CD4-positive, alpha-beta memory T cell (primary cell): ENCODE data around the gene PERM1. TPM values are rescaled to one million over a fixed set of nuclear protein-coding genes. Genes with fewer than 3 reads are reported as not detected.
A peak's percentile ranks its signal among the peaks of the same experiment; 100 is the strongest.
"Not testable (repeated sequence)": the region's sequence is repeated elsewhere in the genome, so short reads cannot be mapped to it uniquely, and the experiment has no call there.

Experiments used
- CTCF ChIA-PET: fragments of 350-600 bp; sonication (Branson Sonifier 250); formaldehyde crosslinking; loops from one replicate; lab custom pipeline; 2021; ENCODE audit warnings: inconsistent platforms; ENCODE audit not compliant: partially characterized antibody; lab: Charles Lee
- POLR2A ChIA-PET: fragments of 350-600 bp; sonication (Branson Sonifier 250); formaldehyde crosslinking; loops from one replicate; lab custom pipeline; 2021; ENCODE audit not compliant: partially characterized antibody; lab: Charles Lee
- DNase-seq, 5 donors: peaks; one replicate each; pipeline versions ENCODE4 v3.0.0 to v3.0.0-alpha.2; 2020 to 2022; ENCODE audit warnings: mixed read lengths in 1 of 5
- H3K27ac ChIP-seq: one replicate; pipeline ENCODE4 v1.7.0; 2013; ENCODE audit warnings: low read depth, low read length
- H3K27me3 ChIP-seq: 2 replicates; pipeline ENCODE4 v1.7.0; 2013; ENCODE audit warnings: mild to moderate bottlenecking, low read length, moderate library complexity; ENCODE audit not compliant: insufficient read depth
- H3K36me3 ChIP-seq: 2 replicates; pipeline ENCODE4 v1.7.0; 2013; ENCODE audit warnings: mild to moderate bottlenecking, low read length, moderate library complexity; ENCODE audit not compliant: insufficient read depth
- H3K4me1 ChIP-seq: 2 replicates; pipeline ENCODE4 v1.7.0; 2013; ENCODE audit warnings: mild to moderate bottlenecking, low read length, moderate library complexity; ENCODE audit not compliant: insufficient read depth
- H3K4me3 ChIP-seq, 2 donors: one replicate each; pipeline ENCODE4 v1.7.0; 2013; ENCODE audit warnings: low read length in 2 of 2, mild to moderate bottlenecking in 1 of 2
- H3K9me3 ChIP-seq, 2 donors: one replicate each; pipeline ENCODE4 v1.7.0; 2013; ENCODE audit warnings: low read length in 2 of 2, control low read depth in 1 of 2; ENCODE audit not compliant: control insufficient read depth in 1 of 2
- H3K27ac Mint-ChIP-seq, 7 donors: one replicate each; pipeline ENCODE4 v1.8.0; 2020 to 2021; ENCODE audit warnings: mixed read lengths in 7 of 7, mild to moderate bottlenecking in 6 of 7, inconsistent platforms in 3 of 7, moderate library complexity in 3 of 7
- H3K27me3 Mint-ChIP-seq, 2 donors: one replicate each; pipeline ENCODE4 v1.8.0; 2020 to 2021; ENCODE audit warnings: mixed read lengths in 2 of 2
- H3K36me3 Mint-ChIP-seq, 2 donors: one replicate each; pipeline ENCODE4 v1.8.0; 2020 to 2021; ENCODE audit warnings: mixed read lengths in 2 of 2, inconsistent platforms in 1 of 2, mild to moderate bottlenecking in 1 of 2
- H3K4me1 Mint-ChIP-seq, 4 donors: one replicate each; pipeline ENCODE4 v1.8.0; 2020 to 2021; ENCODE audit warnings: mixed read lengths in 4 of 4, mild to moderate bottlenecking in 1 of 4
- H3K4me3 Mint-ChIP-seq, 8 donors: one replicate each; pipeline ENCODE4 v1.8.0; 2020 to 2021; ENCODE audit warnings: mixed read lengths in 8 of 8, mild to moderate bottlenecking in 7 of 8, moderate library complexity in 6 of 8, inconsistent platforms in 3 of 8
- H3K9me3 Mint-ChIP-seq, 8 donors: one replicate each; pipeline ENCODE4 v1.8.0; 2020 to 2021; ENCODE audit warnings: mixed read lengths in 8 of 8, mild to moderate bottlenecking in 5 of 8, inconsistent platforms in 3 of 8, moderate library complexity in 1 of 8
- intact Hi-C: fragments of 100-400 bp; cut with micrococcal nuclease; formaldehyde crosslinking; loops from one replicate; pipeline ENCODE4 v1.15.1; 2023
- polyA plus RNA-seq, 2 donors: library from polyadenylated mRNA; unstranded; fragments of 300-500 nt; fragmentation: Illumina TruSeq; gene quantifications; one replicate each; pipeline ENCODE4 v1.2.3, GENCODE V29; 2021
- total RNA-seq, 2 experiments: library from RNA; stranded (reverse); gene quantifications; one replicate each; pipeline ENCODE4 v1.2.3, GENCODE V29; 2021

PERM1 gene
- total and polyA plus RNA-seq, 4 experiments from 2014 or later: 0.16 TPM; not detected in 3

DNA sequence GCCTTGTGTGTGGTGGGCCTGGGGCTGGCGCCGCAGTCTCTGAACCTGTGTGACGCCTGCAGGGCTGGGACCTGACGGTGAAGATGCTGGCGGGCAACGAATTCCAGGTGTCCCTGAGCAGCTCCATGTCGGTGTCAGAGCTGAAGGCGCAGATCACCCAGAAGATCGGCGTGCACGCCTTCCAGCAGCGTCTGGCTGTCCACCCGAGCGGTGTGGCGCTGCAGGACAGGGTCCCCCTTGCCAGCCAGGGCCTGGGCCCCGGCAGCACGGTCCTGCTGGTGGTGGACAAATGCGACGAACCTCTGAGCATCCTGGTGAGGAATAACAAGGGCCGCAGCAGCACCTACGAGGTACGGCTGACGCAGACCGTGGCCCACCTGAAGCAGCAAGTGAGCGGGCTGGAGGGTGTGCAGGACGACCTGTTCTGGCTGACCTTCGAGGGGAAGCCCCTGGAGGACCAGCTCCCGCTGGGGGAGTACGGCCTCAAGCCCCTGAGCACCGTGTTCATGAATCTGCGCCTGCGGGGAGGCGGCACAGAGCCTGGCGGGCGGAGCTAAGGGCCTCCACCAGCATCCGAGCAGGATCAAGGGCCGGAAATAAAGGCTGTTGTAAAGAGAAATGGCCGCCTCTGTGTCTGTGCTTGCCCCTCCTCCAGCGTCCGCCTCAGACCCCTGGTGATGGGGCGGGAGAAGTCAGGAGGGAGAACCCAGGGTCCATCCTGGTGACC, 32.2 kb upstream of the PERM1 start:
- Histone ChIP-seq H3K27me3 (no peaks in the 10 kb centered on the region), H3K9me3 (no peaks in the 10 kb centered on the region), H3K4me1 (peaks cover 19% of the 10 kb centered on the region), H3K36me3 (no peaks in the 10 kb centered on the region), H3K27ac (peak overlapping the region; percentile 88), H3K4me3 (peak overlapping the region; percentile 54 to 88)
- H3K9me3 Mint-ChIP-seq: peaks cover 0 to 1% (median 0%) of the 10 kb centered on the region in 8 donors
- peaks cover 0 to 8% of the 10 kb centered on the region in 2 donors for H3K27me3 Mint-ChIP-seq
- H3K4me1 Mint-ChIP-seq: peaks cover 14 to 33% (median 25%) of the 10 kb centered on the region in 4 donors
- ChIA-PET CTCF (interaction anchor here (0.6 to 4.2 kb wide), 7 partner anchors 11 to 50 kb away, joined by 3 to 35 read pairs (median 5); partner anchors contain the start of gene HES4), POLR2A (interaction anchor here (0.8 to 2.8 kb wide), 14 partner anchors 8 to 601 kb away, joined by 3 to 16 read pairs (median 6); partner anchors contain the start of genes AURKAIP1, C1orf159, MIB2 and NOC2L)
- DNase-seq: peak in 1 of 5 donors; percentile 45
- intact Hi-C loops: loop anchor here (1.0 to 2.0 kb wide), 3 partner anchors 12 to 102 kb away; partner anchors contain the start of genes C1orf159 and NOC2L
- H3K27ac Mint-ChIP-seq: peak overlapping the region; percentile 90 to 99 (median 98)
- H3K36me3 Mint-ChIP-seq: peaks cover 0 to 7% of the 10 kb centered on the region in 2 donors
- peak overlapping the region; percentile 96 to 100 (median 98) for H3K4me3 Mint-ChIP-seq

DNA sequence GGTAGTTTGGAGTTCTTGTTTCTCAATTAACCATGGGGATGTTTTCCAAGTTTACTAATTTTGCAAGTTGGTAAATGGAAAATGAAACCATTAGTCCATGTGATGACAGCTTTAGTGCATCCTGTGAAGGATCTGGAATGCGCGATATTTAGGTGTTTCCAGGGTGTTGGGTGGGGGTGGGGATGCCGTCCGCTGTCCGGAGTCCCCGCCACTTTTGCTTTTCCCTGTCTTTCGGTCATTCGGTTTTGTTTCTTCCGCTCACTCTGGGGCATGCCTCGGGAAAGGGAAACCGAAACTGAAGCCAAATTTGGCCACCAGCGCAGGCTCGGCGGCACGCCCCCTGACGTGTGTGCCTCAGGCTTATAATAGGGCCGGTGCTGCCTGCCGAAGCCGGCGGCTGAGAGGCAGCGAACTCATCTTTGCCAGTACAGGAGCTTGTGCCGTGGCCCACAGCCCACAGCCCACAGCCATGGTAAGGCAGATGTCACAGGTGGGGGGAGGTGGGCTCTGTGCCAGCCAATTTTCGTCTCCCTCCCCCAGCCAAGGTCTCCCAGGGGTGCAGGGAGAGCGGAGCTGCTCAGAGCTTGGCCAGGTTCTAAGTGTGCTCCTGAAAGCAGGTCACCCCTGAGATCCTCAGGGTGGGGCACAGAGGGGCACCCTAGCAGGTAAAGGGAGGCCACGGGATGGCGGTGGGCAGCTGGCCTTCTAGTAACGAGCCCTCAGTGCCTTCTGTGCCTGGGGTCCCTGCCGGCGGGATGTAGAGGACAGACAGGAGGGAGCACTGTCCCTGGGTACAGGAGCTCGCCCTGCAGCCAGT, 31.4 kb upstream of the PERM1 start, which contains the start of gene ISG15:
ISG15 (plus strand) TSS at position 393 of the 817 bp plus-strand sequence; CDS start at position 470, 77 bp downstream.
- intact Hi-C loops: loop anchor here (1.0 to 2.0 kb wide), 3 partner anchors 11 to 103 kb away; partner anchors contain the start of genes C1orf159 and NOC2L
- H3K27ac ChIP-seq: peak within 1 kb of the TSS; percentile 88
- peaks cover 16% of the 10 kb centered on the region for H3K4me1 ChIP-seq
- ChIA-PET POLR2A (interaction anchor here (0.8 to 2.8 kb wide), 13 partner anchors 8 to 602 kb away, joined by 3 to 16 read pairs (median 7); partner anchors contain the start of genes AURKAIP1, C1orf159, MIB2 and NOC2L), CTCF (interaction anchor here (0.6 to 4.2 kb wide), 5 partner anchors 10 to 51 kb away, joined by 3 to 35 read pairs (median 5); partner anchors contain the start of gene HES4)
- no peaks in the 10 kb centered on the region for H3K36me3 ChIP-seq
- H3K9me3 ChIP-seq: no peaks in the 10 kb centered on the region
- peaks cover 0 to 7% of the 10 kb centered on the region in 2 donors for H3K36me3 Mint-ChIP-seq
- peaks cover 14 to 33% (median 25%) of the 10 kb centered on the region in 4 donors for H3K4me1 Mint-ChIP-seq
- H3K4me3 ChIP-seq: peak within 1 kb of the TSS; percentile 54 to 88
- H3K27me3 Mint-ChIP-seq: peaks cover under 1 to 11% of the 10 kb centered on the region in 2 donors
- H3K9me3 Mint-ChIP-seq: peaks cover 0 to 1% (median 0%) of the 10 kb centered on the region in 8 donors
- peak; percentile 82 to 94 (median 88) for DNase-seq
- H3K27ac Mint-ChIP-seq: peak within 1 kb of the TSS; percentile 90 to 99 (median 98)
- H3K27me3 ChIP-seq: no peaks in the 10 kb centered on the region
- H3K4me3 Mint-ChIP-seq: peak within 1 kb of the TSS; percentile 96 to 100 (median 98)

DNA sequence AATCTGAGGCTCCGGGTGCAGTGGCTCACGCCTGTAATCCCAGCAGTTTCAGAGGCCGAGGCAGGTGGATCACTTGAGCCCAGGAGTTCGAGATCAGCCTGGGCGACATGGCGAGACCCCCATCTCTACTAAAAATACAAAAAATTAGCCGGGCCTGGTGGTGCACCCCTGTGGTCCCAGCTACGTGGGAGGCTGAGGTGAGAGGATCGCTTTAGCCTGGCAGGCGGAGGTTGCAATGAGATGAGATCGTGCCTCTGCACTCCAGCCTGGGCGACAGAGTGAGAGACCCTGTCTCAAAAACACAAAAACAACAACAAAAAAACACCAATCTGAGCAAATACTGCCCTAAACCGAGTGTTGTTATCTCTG, 30.8 kb upstream of the PERM1 start:
- not testable (repeated sequence) for H3K27me3 ChIP-seq, H3K36me3 Mint-ChIP-seq, DNase-seq, H3K9me3 ChIP-seq, H3K9me3 Mint-ChIP-seq, H3K36me3 ChIP-seq
- H3K4me3 ChIP-seq: peak overlapping the region; percentile 54 to 88
- ChIA-PET POLR2A (interaction anchor here (0.9 to 2.8 kb wide), 9 partner anchors 8 to 363 kb away, joined by 3 to 16 read pairs (median 9); partner anchors contain the start of genes AURKAIP1, NOC2L and PLEKHN1), CTCF (interaction anchor here (1.1 to 4.2 kb wide), 3 partner anchors 10 to 51 kb away, joined by 5 to 35 read pairs (median 8); partner anchors contain the start of gene HES4)
- H3K4me1 Mint-ChIP-seq: peaks cover 14 to 33% (median 25%) of the 10 kb centered on the region in 4 donors
- H3K4me1 ChIP-seq: peaks cover 16% of the 10 kb centered on the region
- H3K27me3 Mint-ChIP-seq: peaks cover 2 to 16% of the 10 kb centered on the region in 2 donors
- H3K4me3 Mint-ChIP-seq: peak overlapping the region; percentile 96 to 100 (median 98)
- H3K27ac Mint-ChIP-seq: peak overlapping the region; percentile 90 to 99 (median 98)
- peak overlapping the region; percentile 88 for H3K27ac ChIP-seq
- intact Hi-C loops: loop anchor here (1.0 to 2.0 kb wide), 3 partner anchors 10 to 104 kb away; partner anchors contain the start of genes C1orf159 and NOC2L

DNA sequence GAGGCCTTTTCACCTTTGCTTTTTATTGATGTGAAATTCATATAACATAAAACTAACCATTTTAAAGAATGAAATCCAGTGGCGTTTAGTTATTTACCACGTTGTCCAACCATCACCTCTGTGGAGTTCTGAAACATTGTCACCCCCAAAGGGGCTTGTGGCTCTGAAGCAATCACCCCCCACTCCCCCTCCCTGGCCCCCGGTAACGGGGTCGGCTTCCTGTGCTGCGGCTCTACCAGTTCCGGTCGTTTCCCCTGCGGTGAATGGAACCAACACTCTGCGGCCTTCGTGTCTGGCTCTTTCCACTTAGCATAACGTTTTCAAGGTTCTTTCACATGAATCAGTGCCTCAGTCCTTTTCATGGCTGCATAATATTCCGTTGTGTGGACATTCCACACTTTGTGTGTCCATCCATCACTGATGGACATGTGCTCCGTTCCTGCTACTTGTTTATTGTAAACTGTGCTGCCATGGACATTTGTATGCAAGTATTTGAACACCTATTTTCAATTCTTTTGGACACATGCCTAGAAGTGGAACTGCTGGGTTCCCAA, 29.6 kb upstream of the PERM1 start:
- peaks cover 0 to 7% of the 10 kb centered on the region in 2 donors for H3K36me3 Mint-ChIP-seq
- Histone ChIP-seq H3K27ac (no peak overlapping the region), H3K9me3 (no peaks in the 10 kb centered on the region), H3K4me3 (no peak overlapping the region), H3K27me3 (no peaks in the 10 kb centered on the region), H3K4me1 (peaks cover 16% of the 10 kb centered on the region), H3K36me3 (no peaks in the 10 kb centered on the region)
- peak overlapping the region in 2 of 8 donors; percentile 9 to 15 for H3K4me3 Mint-ChIP-seq
- no peak for DNase-seq
- intact Hi-C loops: no loop called here
- peaks cover 0 to 1% (median 0%) of the 10 kb centered on the region in 8 donors for H3K9me3 Mint-ChIP-seq
- ChIA-PET POLR2A (no interaction called here), CTCF (interaction anchor here (1.4 to 4.2 kb wide), 2 partner anchors 8 to 9 kb away, joined by 5 to 35 read pairs; no protein-coding TSS in a partner anchor)
- H3K4me1 Mint-ChIP-seq: peaks cover 12 to 28% (median 19%) of the 10 kb centered on the region in 4 donors
- peaks cover 6 to 16% of the 10 kb centered on the region in 2 donors for H3K27me3 Mint-ChIP-seq
- peak overlapping the region in 4 of 7 donors; percentile 10 to 43 (median 28) for H3K27ac Mint-ChIP-seq

DNA sequence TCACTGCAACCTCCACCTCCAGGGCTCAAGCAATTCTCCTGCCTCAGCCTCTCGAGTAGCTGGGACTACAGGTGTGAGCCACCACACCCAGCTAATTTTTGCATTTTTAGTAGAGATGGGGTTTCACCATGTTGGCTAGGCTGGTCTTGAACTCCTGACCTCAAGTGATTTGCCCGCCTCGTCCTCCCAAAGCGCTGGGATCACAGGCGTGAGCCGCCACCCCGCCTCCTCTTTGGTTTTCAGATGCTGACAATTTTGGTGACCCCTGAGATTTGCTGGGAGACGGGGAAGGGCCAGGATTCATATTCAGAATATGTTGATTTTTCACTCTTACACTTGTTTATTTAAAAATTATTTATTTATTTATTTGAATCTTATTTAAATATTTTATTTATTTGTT, 28.2 kb upstream of the PERM1 start:
- intact Hi-C loops, H3K9me3 Mint-ChIP-seq, H3K4me3 ChIP-seq, H3K27ac ChIP-seq, POLR2A ChIA-PET, H3K9me3 ChIP-seq, H3K36me3 ChIP-seq, H3K27ac Mint-ChIP-seq, H3K36me3 Mint-ChIP-seq, H3K27me3 ChIP-seq, DNase-seq, H3K4me3 Mint-ChIP-seq: not testable (repeated sequence)
- Mint-ChIP-seq H3K27me3 (peaks cover 10 to 22% of the 10 kb centered on the region in 2 donors), H3K4me1 (peaks cover 14 to 29% (median 21%) of the 10 kb centered on the region in 4 donors)
- H3K4me1 ChIP-seq: peaks cover 19% of the 10 kb centered on the region
- CTCF ChIA-PET: interaction anchor here (1.4 kb wide), 1 partner anchor 8 kb away, joined by 5 read pairs; no protein-coding TSS in a partner anchor
